Measurements from ENCODE around the gene RNF169.
A peak's percentile ranks its signal among the peaks of the same experiment; 100 is the strongest.
"Not testable (repeated sequence)": the region's sequence is repeated elsewhere in the genome, so short reads cannot be mapped to it uniquely, and the experiment has no call there.

Gene RNF169

DNA sequence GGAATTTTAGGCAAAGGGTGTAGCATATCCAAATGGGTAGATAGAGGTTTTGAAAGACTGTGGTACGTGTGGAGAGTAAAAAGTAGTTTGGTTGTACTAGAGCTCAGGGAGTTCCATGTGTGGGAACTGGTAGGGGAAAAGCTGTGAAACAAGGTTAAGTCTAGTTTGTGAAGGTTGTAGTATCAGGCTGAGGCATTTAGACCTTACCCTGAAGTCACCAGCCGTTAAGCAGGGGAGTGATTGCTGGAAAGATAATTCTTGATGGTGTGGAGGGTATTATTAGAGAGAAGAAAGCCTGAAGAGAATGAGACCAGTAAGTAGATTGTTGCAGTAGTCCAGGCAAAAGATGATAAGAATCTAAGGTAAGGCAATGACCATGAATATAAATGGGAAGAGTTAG is 68.0 kb downstream of the RNF169 start:
- intact Hi-C loops (cut with DNase I): no loop called here
- no peak for DNase-seq

DNA sequence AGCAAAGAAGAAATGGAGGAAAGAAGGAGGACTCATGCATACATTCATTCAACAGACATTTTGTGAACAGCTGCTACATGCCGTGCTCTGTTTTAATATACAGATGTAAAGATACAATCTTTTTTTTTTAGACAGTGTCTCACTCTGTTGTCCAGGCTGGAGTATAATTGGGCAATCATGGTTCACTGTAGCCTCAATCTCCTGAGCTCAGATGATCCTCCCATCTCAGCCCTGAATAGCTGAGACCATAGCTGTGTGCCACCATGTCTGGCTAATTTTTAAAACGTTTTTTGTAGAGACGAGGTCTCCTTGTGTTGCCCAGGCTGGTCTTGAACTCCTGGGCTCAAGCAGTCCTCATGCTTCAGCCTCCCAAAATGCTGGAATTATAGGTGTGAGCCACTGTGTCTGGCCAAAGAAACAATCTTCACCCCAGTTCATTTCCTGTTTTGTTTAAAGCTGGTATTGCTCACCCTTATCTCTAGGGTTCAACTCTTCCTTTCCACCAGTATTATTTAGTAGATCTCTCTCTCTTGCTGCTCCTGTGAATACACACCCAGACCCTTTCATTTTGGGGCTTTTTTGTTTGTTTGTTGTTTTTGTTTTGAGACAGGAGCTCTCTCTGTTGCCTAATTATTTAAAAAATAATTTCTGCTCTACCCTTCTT is 69.8 kb downstream of the RNF169 start:
- DNase-seq: no peak
- intact Hi-C loops (cut with DNase I): no loop called here

DNA sequence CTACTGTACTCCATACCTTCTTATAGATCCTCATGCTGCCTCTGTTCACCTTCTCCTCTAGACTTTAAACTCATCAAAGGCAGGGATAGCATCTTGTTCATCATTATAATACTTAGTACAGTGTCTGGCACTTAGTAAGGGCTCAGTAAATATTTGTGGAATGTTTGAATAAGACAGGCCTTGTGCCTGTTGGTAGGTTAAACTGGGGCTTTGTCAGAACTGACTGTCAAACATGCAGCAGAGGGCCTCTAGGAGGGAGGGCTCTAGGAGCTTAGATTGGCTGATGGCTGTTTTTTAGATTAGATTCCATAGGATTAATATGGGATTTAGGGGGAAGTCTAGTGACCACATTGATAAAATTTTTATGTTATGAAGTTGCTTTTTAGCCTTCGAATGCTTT is 70.8 kb downstream of the RNF169 start:
- DNase-seq: no peak
- intact Hi-C loops (cut with DNase I): no loop called here

DNA sequence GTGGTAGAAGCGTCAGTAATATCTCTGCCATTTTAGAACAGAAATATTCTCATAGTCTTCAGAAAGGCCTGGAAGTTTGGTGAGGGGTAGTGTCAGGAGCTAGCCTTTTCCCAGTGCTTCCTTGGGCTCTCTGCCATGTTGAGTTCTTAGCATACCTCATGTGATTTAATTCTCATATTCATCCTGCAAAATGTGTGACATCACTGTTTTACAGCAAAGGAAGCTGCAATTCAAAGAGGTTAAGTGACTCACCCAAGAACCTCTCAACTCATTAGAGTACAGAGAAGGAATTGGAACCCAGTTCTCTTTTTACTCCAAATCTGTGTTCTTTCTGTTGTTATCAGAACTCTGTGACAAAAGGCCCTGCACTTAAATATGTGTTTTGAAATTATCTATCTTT is 72.1 kb downstream of the RNF169 start:
- intact Hi-C loops (cut with DNase I): no loop called here
- DNase-seq: no peak

DNA sequence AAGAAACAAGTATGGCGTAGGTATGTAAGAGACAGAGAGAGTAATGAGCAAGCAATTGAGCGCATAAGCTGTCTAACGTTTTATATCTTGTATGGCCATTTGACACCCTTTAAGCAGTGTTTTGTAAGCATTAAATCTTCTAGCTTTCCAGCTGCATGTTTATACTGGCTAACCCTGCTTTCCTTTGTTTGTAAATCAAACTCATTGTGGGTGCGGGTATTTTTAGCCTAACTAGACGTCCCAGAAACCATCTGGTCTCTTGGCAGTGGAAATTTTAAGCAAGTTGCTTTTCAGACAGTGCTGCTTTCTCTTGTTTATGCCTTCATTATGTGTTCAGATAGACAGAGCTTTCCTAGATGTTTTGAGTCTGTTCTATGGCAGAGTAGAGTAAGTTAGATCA is 73.5 kb downstream of the RNF169 start:
- intact Hi-C loops (cut with DNase I): no loop called here

DNA sequence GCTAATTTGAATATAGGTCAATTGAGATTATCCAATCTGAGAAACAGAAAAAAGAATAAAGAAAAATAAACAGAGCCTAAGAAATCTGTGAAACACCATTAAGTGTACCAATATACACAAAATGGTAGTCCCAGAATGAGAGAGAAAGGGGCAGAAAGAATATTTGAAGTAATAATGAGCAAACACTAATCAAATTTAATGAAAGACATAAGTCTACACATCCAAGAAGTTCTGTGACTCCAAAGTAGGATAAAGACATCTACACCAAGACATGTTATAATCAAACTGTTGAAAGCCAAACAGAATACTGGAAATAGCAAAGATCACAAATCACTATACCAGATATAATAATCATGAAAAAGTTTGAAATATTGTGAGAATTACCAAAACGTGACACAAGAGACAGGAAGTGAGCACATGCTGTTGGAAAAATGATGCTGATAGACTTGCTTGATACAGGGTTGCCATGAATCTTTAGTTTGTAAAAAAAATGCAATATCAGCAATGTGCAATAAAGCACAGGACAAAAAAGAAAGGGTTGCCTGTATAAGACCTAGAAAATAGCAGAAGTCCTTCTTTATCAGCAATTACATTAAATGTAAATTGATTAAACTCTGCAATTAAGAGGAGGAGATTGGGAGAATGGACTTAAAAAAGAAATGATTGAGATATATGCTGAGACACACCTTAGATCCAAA is 75.8 kb downstream of the RNF169 start:
- intact Hi-C loops (cut with DNase I): no loop called here
- DNase-seq: no peak

More for the DNA sequence above, 73.5 kb downstream of the RNF169 start:
- DNase-seq: no peak

DNA sequence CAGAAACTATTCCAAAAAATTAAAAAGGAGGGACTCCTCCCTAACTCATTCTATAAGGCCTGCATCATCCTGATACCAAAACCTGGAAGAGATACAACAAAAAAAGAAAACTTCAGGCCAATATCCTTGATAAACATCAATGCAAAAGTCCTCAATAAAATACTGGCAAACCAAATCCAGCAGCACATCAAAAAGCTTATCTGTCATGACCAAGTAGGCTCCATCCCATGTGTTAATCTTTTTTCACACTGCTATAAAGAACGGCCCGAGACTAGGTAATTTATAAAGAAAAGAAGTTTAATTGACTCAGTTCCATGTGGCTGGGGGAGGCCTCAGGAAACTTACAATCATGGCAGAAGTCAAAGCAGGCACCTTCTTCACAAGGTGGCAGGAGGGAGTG is 76.9 kb downstream of the RNF169 start:
- DNase-seq; intact Hi-C loops (cut with DNase I): not testable (repeated sequence)

DNA sequence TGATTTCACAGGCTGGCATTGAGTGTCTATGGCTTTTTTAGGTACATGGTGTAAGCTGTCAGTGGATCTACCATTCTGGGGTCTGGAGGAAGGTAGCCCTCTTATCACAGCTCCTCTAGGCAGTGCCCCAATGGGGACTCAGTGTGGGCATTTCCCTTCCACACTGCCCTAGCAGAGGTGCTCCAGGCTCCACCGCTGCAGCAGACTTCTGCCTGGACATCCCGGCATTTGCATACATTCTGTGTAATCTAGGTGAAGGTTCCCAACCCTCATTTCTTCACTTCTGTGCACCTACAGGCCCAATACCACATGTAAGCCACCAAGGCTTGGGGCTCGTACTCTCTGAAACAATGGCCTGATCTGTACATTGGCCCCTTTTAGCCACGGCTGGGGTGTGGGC is 78.3 kb downstream of the RNF169 start:
- DNase-seq: no peak
- intact Hi-C loops (cut with DNase I): no loop called here

DNA sequence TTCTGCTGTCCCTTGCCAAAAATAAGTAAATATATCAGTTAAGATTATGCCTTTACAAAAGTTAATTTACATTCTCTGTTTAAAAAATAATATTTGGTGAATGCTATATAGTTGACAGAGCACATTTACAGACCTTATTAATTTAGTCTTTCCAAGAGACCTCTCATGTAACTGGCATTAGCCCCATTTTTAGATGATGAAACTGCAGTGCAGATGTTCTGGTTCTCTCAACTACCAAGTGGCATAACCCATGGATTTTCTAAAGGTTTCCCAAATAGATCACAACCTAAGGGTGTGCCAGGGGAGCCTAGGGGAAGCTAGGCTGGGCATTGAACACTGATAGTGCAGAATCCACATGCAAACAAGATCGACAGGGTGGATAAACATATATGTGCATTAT is 88.5 kb downstream of the RNF169 start:
- no peak for DNase-seq
- intact Hi-C loops (cut with DNase I): no loop called here

DNA sequence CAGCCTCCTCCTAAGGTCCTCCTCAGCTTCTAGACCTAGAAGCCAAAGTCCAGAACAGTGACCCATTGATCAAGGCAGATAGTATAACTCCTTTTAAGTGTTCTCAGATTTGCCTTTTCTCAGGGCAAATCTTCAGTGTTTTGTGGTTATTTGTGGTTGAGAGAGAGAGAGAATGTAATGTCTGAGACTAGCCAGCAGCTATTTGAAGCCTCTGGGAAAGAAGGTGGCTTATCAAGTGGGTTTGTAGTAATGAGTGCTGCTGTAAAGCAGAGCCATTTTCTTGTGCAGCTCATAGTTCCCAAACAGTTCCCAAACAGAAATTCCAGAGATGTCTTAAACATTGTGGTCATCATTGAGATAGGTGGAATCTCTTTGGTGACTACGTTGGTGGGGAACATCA is 89.5 kb downstream of the RNF169 start:
- intact Hi-C loops (cut with DNase I): no loop called here
- DNase-seq: no peak

DNA sequence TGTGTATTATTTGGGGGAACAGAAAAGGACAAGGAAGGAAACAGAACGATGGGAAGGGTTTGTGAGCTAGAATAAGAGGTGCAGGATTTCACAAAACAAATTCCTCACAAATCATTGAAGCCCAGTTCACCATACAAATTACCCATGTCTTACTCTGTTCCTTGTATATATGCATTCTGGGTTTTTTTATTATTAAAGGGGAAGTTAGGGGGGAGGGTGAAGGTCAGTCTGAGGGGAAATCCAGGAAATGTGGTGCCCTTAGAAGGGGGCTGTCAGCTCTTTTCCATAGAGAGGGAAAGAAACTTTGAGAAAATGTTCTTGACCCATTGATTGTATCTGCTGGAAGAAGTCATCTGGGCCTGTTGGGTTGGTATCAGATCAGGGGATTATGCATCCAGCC is 90.8 kb downstream of the RNF169 start:
- intact Hi-C loops (cut with DNase I): no loop called here
- no peak for DNase-seq

DNA sequence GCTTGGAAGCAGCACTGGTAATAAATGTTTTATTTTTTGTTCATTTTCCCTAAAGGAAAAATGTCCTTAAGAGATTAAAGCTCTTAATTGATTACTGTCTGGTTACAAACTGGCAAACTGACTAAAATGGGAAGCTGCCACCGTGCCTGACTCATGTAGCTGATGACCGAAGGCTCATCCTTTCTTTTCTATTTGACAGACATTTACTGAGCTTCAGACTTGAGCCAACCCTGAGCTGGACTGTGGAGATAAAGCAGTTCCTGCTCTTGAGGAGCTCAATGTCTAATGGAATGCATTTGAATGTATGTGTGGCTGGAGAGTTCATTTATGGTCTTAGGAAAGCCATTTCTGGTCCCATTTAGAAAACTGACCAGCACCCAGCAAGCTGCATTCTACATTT is 91.3 kb downstream of the RNF169 start:
- intact Hi-C loops (cut with DNase I): no loop called here

DNA sequence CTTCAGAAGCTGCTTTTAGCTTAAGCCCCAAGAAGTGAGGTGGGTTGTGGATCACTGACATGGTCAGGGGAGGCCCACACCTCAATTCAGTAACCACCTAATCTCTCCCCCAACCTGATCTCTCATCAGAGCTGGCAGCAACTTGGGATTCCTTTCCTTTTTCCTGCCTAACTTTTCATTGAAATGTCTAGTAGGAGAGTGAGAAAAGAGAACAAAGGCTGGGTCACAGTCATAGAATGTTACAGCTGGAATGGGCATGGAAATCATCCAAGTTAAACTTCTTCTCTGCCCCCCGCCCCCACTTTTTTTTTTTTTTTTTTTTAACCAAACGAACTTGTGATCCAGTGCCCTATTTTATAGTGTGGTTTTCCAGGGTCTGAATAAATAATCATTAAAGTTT is 91.8 kb downstream of the RNF169 start:
- intact Hi-C loops (cut with DNase I): no loop called here
- DNase-seq: no peak

More for the DNA sequence above, 91.3 kb downstream of the RNF169 start:
- no peak for DNase-seq

DNA sequence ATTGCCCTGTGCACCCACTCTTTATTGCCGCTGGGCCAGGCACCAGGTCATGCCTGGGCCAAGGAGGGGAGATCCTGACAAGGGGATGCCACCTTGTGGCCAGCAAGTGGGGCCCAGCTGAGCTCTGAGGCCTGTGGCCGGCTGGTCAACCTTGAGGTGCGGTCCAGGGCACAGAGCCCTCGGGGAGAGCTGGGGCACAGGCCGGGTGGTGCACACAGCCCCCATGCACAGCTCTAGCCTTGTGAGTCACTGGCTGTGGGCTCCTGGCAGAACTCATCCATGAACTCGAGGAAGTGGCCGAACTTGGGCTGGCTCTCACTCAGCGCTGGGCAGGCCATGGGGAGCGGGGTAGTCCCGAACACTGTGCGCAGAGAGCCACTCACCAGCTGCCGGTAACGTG is 94.3 kb downstream of the RNF169 start:
- peak in 3 of 10 donors; percentile 29 to 87 (median 79) for DNase-seq
- intact Hi-C loops (cut with DNase I): no loop called here

DNA sequence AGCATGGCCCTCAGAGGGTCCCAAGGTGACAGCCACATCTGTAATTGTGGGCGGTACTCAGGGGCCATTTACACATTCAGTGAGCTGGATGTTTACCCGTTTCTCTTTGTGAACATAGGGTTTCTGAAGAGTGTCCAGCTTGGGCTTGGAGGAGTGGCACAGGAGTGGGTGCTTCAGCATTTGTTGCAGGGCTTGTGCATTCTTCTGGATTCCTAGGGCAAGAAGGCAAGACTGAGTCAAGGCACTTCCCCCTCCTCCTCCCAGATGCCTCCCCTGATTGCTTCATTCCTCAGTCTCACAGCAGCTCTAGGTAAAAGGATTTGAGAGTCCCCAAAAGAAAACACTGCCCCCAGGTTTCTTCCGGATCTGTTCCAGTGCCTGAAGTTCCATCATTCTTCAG is 95.4 kb downstream of the RNF169 start:
- DNase-seq: no peak
- intact Hi-C loops (cut with DNase I): no loop called here

DNA sequence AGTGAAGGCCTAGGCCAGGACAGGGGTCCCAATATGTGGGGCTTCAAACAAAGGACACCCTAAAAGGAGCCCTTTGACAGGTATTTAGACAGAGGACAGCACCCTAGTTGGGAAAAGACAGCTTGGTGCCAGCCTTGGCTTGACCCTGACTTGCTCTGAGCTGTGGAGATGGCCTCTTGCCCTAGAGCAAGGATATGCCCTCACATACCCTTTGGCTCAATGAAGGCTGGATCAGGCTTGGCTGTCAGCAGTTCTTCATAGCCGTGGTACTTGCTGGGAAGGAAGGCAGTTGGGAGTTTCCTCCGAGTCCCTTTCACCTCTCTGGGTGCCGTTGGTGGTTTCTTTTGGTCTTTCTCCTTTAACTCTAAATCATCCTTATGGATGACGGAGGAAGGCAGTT is 96.2 kb downstream of the RNF169 start:
- intact Hi-C loops (cut with DNase I): no loop called here
- DNase-seq: no peak

DNA sequence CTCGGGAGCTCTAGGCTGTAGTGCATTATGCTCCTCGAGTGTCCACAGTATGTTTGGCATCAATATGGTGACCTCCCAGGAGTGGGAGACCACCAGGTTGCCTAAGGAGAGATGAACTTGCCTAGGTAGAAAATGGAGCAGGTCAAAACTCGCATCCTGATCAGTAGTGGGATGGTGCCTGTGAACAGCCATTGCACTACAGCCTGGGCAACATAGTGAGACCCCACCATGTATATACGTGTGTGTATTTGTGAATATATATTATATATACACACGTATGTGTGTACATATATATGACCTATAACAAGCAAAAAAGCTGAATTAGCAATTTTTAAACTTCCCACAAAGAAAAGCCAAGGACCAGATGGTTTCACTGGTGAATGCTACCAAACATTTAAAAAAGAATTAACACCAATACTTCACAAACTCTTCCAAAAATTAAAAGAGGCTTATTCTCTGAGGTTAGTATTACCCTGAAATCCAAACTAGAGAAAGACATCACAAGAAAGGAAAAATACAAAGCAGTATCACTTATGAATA is 97.4 kb downstream of the RNF169 start:
- DNase-seq: no peak
- intact Hi-C loops (cut with DNase I): no loop called here

DNA sequence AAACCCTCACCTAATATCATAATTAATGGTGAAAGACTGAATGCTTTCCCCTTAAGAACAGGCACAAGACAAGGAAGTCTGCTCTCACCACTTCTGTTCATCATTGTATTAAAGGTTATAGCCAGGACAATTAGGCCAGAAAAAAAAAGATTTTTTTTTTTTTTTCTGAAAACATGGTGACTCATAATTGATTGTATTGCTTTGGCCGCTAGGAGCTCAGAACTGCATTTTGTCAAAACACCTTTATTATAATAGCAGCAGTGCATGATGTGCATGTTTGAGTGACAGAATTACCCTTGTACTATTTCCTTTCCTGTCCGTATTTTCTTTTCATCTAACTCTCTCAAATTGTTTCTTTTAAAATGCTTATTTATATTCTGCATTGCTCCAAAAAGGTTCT is 98.1 kb downstream of the RNF169 start:
- DNase-seq: no peak
- intact Hi-C loops (cut with DNase I): no loop called here

DNA sequence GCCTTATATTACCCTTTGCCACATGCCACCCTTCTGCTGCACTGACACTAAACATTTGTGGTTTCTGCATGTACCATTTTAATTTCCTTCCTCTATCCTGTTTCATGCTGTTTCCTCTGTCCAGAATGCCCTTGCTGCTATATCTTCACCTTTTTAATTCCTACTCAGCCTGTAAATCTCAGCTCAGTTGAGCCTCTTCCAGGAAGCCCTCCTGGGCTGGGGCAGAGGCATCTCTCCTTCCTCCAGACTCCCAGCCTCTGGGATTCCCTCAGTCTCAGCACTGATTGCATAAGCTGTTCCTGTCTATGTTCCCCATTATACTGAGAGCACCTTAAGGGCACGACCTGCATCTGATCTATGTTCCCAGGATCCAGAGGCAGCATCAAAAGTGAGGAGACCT is 98.7 kb downstream of the RNF169 start:
- intact Hi-C loops (cut with DNase I): no loop called here
- no peak for DNase-seq

DNA sequence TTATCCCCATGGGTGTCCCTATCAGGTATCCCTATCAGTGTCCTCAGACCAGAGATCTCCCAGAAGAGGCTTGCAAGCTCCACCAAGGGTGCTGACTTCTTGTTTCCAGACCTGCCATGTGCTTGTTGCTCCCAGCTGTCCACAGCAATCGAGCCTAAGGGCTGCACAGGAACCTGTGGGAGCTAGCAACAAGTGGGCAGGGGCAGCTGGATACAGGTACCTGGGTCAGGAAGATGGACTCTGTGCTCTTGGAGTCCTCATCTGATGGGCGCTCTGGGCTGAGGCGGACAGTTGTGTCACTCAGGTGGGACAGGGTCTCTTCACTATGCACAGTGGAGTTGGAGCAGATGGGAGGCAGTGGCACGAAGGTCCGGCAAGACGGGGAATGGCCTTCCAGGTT is 99.2 kb downstream of the RNF169 start:
- DNase-seq: no peak
- intact Hi-C loops (cut with DNase I): no loop called here

DNA sequence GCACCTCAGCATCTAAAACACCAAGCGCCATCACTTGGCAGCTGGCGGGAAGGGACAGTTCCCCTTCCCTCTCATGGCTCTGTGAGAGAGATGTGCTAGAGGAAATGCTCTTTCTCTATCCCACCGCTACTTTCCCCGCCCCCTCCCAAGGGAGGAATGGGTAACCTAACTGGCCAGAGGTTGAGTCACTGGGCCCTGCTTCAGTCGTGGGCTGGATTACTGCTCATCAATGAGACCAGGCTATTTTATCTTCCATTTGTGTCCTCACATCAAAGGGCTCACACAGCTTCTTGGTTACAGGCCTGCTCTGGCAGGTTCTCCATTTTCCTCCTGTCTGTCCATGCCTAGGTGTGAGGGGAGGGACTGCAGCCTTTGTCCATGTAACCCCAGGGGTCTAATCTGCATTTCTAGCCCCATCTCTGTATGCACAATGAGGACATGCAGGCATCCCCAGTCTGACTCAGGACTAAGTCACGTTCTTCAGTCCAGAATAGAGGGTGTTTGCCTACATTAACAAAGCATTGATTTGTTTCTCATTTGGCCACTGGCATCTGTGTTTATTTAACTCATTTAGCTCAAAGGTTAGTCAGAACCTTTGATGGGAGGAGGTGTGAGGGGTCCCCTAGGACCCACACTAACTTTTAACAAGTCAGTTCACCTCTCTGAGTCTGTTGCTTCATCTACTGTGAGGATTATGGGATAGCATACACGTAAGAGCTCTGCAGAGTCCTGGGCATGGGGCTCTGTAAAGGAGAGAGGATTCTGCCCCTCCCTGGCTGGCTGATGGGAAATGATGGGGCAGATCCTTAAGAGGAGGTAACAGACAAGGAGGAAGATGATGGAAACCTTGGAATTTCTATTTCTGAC is 101.1 kb downstream of the RNF169 start:
- intact Hi-C loops (cut with DNase I): no loop called here

More for the DNA sequence above, 101.1 kb downstream of the RNF169 start:
- DNase-seq: no peak
